Right lobe of liver (tissue), 6 donors: Measurements from ENCODE around the gene HDAC7. TPM values are rescaled to one million over a fixed set of nuclear protein-coding genes. Genes with fewer than 3 reads are reported as not detected.

Source experiments
- ATAC-seq, 4 donors: fragments of 200-7000 bp; cut with Tn5 transposase; one replicate each; pipeline ENCODE4 v1.9.1; 2020; ENCODE audit warnings: mild to moderate bottlenecking in 4 of 4, moderate library complexity in 4 of 4
- DNase-seq, 3 donors: peaks; one replicate each; pipeline ENCODE4 v3.0.0-alpha.2; 2020
- H3K27ac ChIP-seq, 3 donors: fragments of 200-600 bp; one replicate each; pipeline ENCODE4 v1.8.0; 2022
- H3K27me3 ChIP-seq, 2 donors: fragments of 200-600 bp; one replicate each; pipeline ENCODE4 v1.8.0; 2022
- H3K36me3 ChIP-seq, 4 donors: fragments of 200-600 bp; sonication (generic) in 1 of 4; one replicate each; pipeline versions ENCODE4 v1.5.1 to v1.8.0; 2017 to 2022; ENCODE audit warnings: control low read depth in 1 of 4
- H3K4me1 ChIP-seq, 4 donors: fragments of 200-600 bp; sonication (generic) in 1 of 4; one replicate each; pipeline versions ENCODE4 v1.5.1 to v1.8.0; 2017 to 2022; ENCODE audit warnings: control low read depth in 1 of 4
- H3K4me3 ChIP-seq, 3 donors: fragments of 200-600 bp; one replicate each; pipeline ENCODE4 v1.8.0; 2022
- H3K9me3 ChIP-seq, 4 donors: fragments of 200-600 bp; sonication (generic) in 1 of 4; one replicate each; pipeline versions ENCODE4 v1.5.1 to v1.8.0; 2017 to 2022; ENCODE audit warnings: control low read depth in 1 of 4
- CTCF ChIP-seq, 4 donors: fragments of 200-600 bp in 3 of 4; fragments of 450-650 bp in 1 of 4; IDR thresholded peaks; one replicate each; pipeline versions ENCODE4 v1.5.1 to v1.8.0; 2016 to 2022; ENCODE audit warnings: antibody characterized with exemption in 4 of 4, mild to moderate bottlenecking in 2 of 4
- POLR2A ChIP-seq: fragments of 450-650 bp; IDR thresholded peaks from one replicate; pipeline ENCODE4 v1.6.1; 2017; ENCODE audit warnings: antibody characterized with exemption, mild to moderate bottlenecking
- WGBS: methylation state at CpG from one replicate; pipeline ENCODE4 v1.1.6; 2018; ENCODE audit warnings: low coverage, low lambda C conversion rate; ENCODE audit not compliant: insufficient coverage; ENCODE audit errors: missing lambda C conversion rate; 5-methylcytosine and 5-hydroxymethylcytosine counted together
- intact Hi-C, 2 donors: fragments of 100-400 bp; cut with DNase I; formaldehyde crosslinking; loops; one replicate each; pipeline versions ENCODE4 v1.11.2 to v1.14.1; 2022
- total RNA-seq, 6 experiments: library from RNA; depleted of rRNA in 2 of 6; stranded (reverse); fragments of >200 nt in 2 of 6; fragmentation: NEBNext Ultra II Directional in 3 of 6; extraction: Animal tissue kit (Norgen Biotek cat#: 25700) in 3 of 6; gene quantifications; one replicate each; pipeline versions ENCODE4 v1.1.0 to v1.2.4, GENCODE V29; 2016 to 2023
- donor health status: DM: no; HTN: yes; CAD: no.
- donor health status: DM: no; HTN: no; CAD: no.
- donor health status: DM: no; HTN: no; CAD: no.
- donor health status: DM: no; HTN: yes; CAD: no.
- donor health status: DM: no; HTN: yes; CAD: no.

HDAC7 gene
- total RNA-seq, 6 experiments from 2014 or later: 6.6 to 18.8 (median 8.4) TPM

GRCh38 chr12:47864646-47865235 is 45.0 kb upstream of the HDAC7 start:
- ATAC-seq (no peak), DNase-seq (no peak)
- 100% methylated on average over 2 of the region's 14 CpGs for WGBS
- Histone ChIP-seq H3K27ac (no peak overlapping the region), H3K27me3 (no peaks in the 10 kb centered on the region), H3K4me1 (peaks cover 0 to 3% (median 0%) of the 10 kb centered on the region in 4 donors), H3K4me3 (no peak overlapping the region), H3K9me3 (no peaks in the 10 kb centered on the region), H3K36me3 (no peaks in the 10 kb centered on the region)
- intact Hi-C loops: no loop called here
- no peak for TF ChIP-seq POLR2A
- TF ChIP-seq CTCF (IDR thresholded peaks at IDR 0.05): no peak

- DNase-seq: no peak
- 89% methylated on average over 6 of the region's 6 CpGs for WGBS
- intact Hi-C loops: no loop called here
- Histone ChIP-seq H3K27ac (no peak overlapping the region), H3K36me3 (no peaks in the 10 kb centered on the region), H3K27me3 (no peaks in the 10 kb centered on the region), H3K4me1 (peaks cover 0 to 4% (median 2%) of the 10 kb centered on the region in 4 donors), H3K4me3 (no peak overlapping the region), H3K9me3 (no peaks in the 10 kb centered on the region)
- TF ChIP-seq CTCF (IDR thresholded peaks at IDR 0.05): no peak
- no peak for TF ChIP-seq POLR2A
- peak; percentile 39 to 59 (median 54) for ATAC-seq
Measured at GRCh38 chr12:47863985-47864384, 44.3 kb upstream of the HDAC7 start.

- H3K27ac ChIP-seq: no peak overlapping the region
- peaks cover 0 to 10% (median 4%) of the 10 kb centered on the region in 4 donors for H3K4me1 ChIP-seq
- no peaks in the 10 kb centered on the region for H3K9me3 ChIP-seq
- intact Hi-C loops: no loop called here
- DNase-seq (no peak), ATAC-seq (no peak)
- H3K27me3 ChIP-seq: no peaks in the 10 kb centered on the region
- no peak overlapping the region for H3K4me3 ChIP-seq
- TF ChIP-seq CTCF (IDR thresholded peaks at IDR 0.05) (no peak), POLR2A (no peak)
- H3K36me3 ChIP-seq: no peaks in the 10 kb centered on the region
- WGBS: 22% methylated on average over 1 of the region's 7 CpGs
Measured at GRCh38 chr12:47863467-47863866, 43.8 kb upstream of the HDAC7 start.

- intact Hi-C loops: no loop called here
- no peak overlapping the region for H3K27ac ChIP-seq
- no peak for TF ChIP-seq CTCF (IDR thresholded peaks at IDR 0.05)
- TF ChIP-seq POLR2A: no peak
- WGBS: 83% methylated on average over 2 of the region's 7 CpGs
- no peak for DNase-seq
- H3K9me3 ChIP-seq: no peaks in the 10 kb centered on the region
- H3K36me3 ChIP-seq: no peaks in the 10 kb centered on the region
- H3K27me3 ChIP-seq: no peaks in the 10 kb centered on the region
- H3K4me3 ChIP-seq: no peak overlapping the region
- H3K4me1 ChIP-seq: peaks cover 0 to 14% (median 7%) of the 10 kb centered on the region in 4 donors
- ATAC-seq: no peak
Measured at GRCh38 chr12:47862881-47863280, 43.2 kb upstream of the HDAC7 start.
